PC-9 (cell line): ENCODE measurements around the gene S100Z. TPM values are rescaled to one million over a fixed set of nuclear protein-coding genes. Genes with fewer than 3 reads are reported as not detected.
"Not testable (repeated sequence)": the region's sequence is repeated elsewhere in the genome, so short reads cannot be mapped to it uniquely, and the experiment has no call there.

Source experiments
- BruUV-seq: library from RNA; stranded (reverse); fragments of 400-500 nt; replicated peaks from 2 replicates; lab custom pipeline; 2021; lab: Mats Ljungman, UMichigan
- CTCF ChIA-PET: fragments of 300-600 bp; sonication (Branson Sonifier 250); formaldehyde crosslinking; loops from one replicate; lab custom pipeline; 2022; ENCODE audit warnings: antibody characterized with exemption; lab: Charles Lee
- POLR2A ChIA-PET: fragments of 300-600 bp; sonication (Branson Sonifier 250); formaldehyde crosslinking; loops from one replicate; lab custom pipeline; 2022; ENCODE audit warnings: antibody characterized with exemption; ENCODE audit not compliant: unreplicated experiment; lab: Charles Lee
- DNase-seq, 2 experiments: peaks; one replicate each; pipeline versions ENCODE4 v3.0.0 to v3.0.0-alpha.2; 2015 to 2022; ENCODE audit warnings: mixed read lengths in 1 of 2
- H2AFZ ChIP-seq: fragments of 200-600 bp; sonication (generic); 2 replicates; pipeline ENCODE4 v1.8.1; 2017; ENCODE audit warnings: antibody characterized with exemption
- H3F3A ChIP-seq: fragments of 200-600 bp; sonication (generic); 2 replicates; pipeline ENCODE4 v1.8.1; 2017; ENCODE audit warnings: antibody characterized with exemption, mild to moderate bottlenecking, low read depth; ENCODE audit not compliant: insufficient read depth
- H3K27ac ChIP-seq: fragments of 200-600 bp; sonication (generic); 2 replicates; pipeline ENCODE4 v1.6.1; 2016; ENCODE audit warnings: mixed run types
- H3K27me3 ChIP-seq: fragments of 200-600 bp; sonication (generic); 2 replicates; pipeline ENCODE4 v1.6.1; 2016; ENCODE audit warnings: low read depth, mixed run types; ENCODE audit not compliant: insufficient read depth
- H3K36me3 ChIP-seq: fragments of 200-600 bp; sonication (generic); 2 replicates; pipeline ENCODE4 v1.6.1; 2016; ENCODE audit warnings: low read depth, mixed run types
- H3K4me1 ChIP-seq: fragments of 200-600 bp; sonication (generic); replicated peaks from 2 replicates; pipeline ENCODE4 v1.6.1; 2016; ENCODE audit warnings: mixed run types; ENCODE audit not compliant: insufficient read depth
- H3K4me2 ChIP-seq: fragments of 200-600 bp; sonication (generic); 2 replicates; pipeline ENCODE4 v1.6.1; 2017; ENCODE audit warnings: mixed run types
- H3K4me3 ChIP-seq: fragments of 200-600 bp; sonication (generic); 2 replicates; pipeline ENCODE4 v1.6.1; 2016; ENCODE audit warnings: mixed run types
- H3K79me2 ChIP-seq: fragments of 200-600 bp; sonication (generic); 2 replicates; pipeline ENCODE4 v1.6.1; 2017; ENCODE audit warnings: low read depth, mixed run types
- H3K9me2 ChIP-seq: fragments of 200-600 bp; sonication (generic); 2 replicates; pipeline ENCODE4 v1.8.1; 2017; ENCODE audit warnings: mild to moderate bottlenecking; ENCODE audit not compliant: insufficient read depth
- H3K9me3 ChIP-seq: fragments of 200-600 bp; sonication (generic); 2 replicates; pipeline ENCODE4 v1.8.1; 2016; ENCODE audit warnings: low read depth; ENCODE audit not compliant: insufficient read depth
- H4K20me1 ChIP-seq: fragments of 200-600 bp; sonication (generic); 2 replicates; pipeline ENCODE4 v1.8.1; 2017; ENCODE audit not compliant: insufficient read depth
- EZH2 ChIP-seq: fragments of 200-600 bp; sonication (generic); IDR thresholded peaks from 2 replicates; pipeline ENCODE4 v1.8.0; 2017; ENCODE audit warnings: antibody characterized with exemption, low read depth
- intact Hi-C: fragments of 100-400 bp; cut with micrococcal nuclease; formaldehyde crosslinking; loops from one replicate; pipeline ENCODE4 v1.10.0; 2022; ENCODE audit not compliant: unreplicated experiment
- total RNA-seq: library from RNA; stranded (reverse); gene quantifications from 2 replicates; pipeline ENCODE4 v1.2.3, GENCODE V29; 2021
- TF ChIP-seq, protein P1 (sequence below): fragments of 200-600 bp; sonication (generic); conservative IDR thresholded peaks from 2 replicates; pipeline ENCODE4 v1.6.1; 2017; ENCODE audit warnings: mixed run types, antibody characterized with exemption, mild to moderate bottlenecking, moderate library complexity

Gene S100Z
- total RNA-seq, 1 experiment from 2014 or later: not detected

DNA sequence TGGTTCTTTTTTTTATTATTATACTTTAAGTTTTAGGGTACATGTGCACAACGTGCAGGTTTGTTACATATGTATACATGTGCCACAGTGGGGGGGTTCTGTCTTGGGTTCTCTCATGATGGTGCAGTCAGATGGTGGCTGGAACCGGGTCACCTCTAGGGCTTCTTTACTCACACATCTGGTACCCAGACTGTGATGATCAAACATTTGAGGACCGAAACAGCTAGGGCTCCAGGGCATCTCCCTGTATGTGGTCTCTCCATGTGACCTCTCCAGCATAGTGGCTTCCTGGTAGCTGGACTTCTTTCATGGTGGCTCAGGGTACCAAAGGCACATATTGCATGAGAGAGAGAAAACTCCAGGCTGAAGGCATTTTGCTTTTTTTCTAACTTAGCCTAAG lies 93.2 kb downstream of the S100Z start:
- no peak for DNase-seq
- Histone ChIP-seq H3K27ac (no peak overlapping the region), H4K20me1 (no peaks in the 10 kb centered on the region), H3K27me3 (no peaks in the 10 kb centered on the region), H3K36me3 (no peaks in the 10 kb centered on the region), H3K4me1 (no peaks in the 10 kb centered on the region), H3K79me2 (no peaks in the 10 kb centered on the region), H3K4me2 (no peak overlapping the region), H2AFZ (no peak overlapping the region), H3F3A (no peaks in the 10 kb centered on the region), H3K9me2 (no peaks in the 10 kb centered on the region), H3K9me3 (no peaks in the 10 kb centered on the region), H3K4me3 (no peak overlapping the region)
- intact Hi-C loops: no loop called here
- POLR2A ChIA-PET: no interaction called here
- TF ChIP-seq EZH2: no peak
- TF ChIP-seq, protein P1, sequence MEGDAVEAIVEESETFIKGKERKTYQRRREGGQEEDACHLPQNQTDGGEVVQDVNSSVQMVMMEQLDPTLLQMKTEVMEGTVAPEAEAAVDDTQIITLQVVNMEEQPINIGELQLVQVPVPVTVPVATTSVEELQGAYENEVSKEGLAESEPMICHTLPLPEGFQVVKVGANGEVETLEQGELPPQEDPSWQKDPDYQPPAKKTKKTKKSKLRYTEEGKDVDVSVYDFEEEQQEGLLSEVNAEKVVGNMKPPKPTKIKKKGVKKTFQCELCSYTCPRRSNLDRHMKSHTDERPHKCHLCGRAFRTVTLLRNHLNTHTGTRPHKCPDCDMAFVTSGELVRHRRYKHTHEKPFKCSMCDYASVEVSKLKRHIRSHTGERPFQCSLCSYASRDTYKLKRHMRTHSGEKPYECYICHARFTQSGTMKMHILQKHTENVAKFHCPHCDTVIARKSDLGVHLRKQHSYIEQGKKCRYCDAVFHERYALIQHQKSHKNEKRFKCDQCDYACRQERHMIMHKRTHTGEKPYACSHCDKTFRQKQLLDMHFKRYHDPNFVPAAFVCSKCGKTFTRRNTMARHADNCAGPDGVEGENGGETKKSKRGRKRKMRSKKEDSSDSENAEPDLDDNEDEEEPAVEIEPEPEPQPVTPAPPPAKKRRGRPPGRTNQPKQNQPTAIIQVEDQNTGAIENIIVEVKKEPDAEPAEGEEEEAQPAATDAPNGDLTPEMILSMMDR: no peak
- CTCF ChIA-PET: no interaction called here
- no TSS peak for BruUV-seq

DNA sequence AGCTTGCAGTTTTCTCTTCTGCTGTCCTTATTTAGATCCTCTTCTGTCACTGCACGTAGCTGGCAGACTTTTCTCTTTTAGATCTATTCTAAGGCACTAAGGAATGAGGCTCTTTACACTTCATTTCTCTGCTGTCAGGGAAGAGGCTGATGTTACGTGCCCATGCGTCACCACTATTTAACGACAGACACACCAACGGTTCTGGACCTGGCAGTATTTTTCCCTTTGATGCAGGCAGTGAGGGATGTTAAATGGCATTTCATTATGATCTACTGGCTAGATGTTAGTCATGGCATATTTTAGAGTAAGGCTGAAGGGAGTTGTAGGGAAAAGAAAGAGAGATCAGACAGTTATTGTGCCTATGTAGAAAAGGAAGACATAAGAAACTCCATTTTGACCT lies 94.8 kb downstream of the S100Z start:
- ChIA-PET CTCF (no interaction called here), POLR2A (no interaction called here)
- Histone ChIP-seq H3F3A (no peaks in the 10 kb centered on the region), H3K4me3 (no peak overlapping the region), H3K4me1 (no peaks in the 10 kb centered on the region), H3K9me2 (no peaks in the 10 kb centered on the region), H2AFZ (no peak overlapping the region), H3K79me2 (no peaks in the 10 kb centered on the region), H3K9me3 (no peaks in the 10 kb centered on the region), H3K36me3 (no peaks in the 10 kb centered on the region), H3K27ac (no peak overlapping the region), H4K20me1 (no peaks in the 10 kb centered on the region), H3K27me3 (no peaks in the 10 kb centered on the region), H3K4me2 (no peak overlapping the region)
- intact Hi-C loops: no loop called here
- no peak for DNase-seq
- no peak for TF ChIP-seq EZH2
- TF ChIP-seq, protein P1: no peak
- no TSS peak for BruUV-seq

DNA sequence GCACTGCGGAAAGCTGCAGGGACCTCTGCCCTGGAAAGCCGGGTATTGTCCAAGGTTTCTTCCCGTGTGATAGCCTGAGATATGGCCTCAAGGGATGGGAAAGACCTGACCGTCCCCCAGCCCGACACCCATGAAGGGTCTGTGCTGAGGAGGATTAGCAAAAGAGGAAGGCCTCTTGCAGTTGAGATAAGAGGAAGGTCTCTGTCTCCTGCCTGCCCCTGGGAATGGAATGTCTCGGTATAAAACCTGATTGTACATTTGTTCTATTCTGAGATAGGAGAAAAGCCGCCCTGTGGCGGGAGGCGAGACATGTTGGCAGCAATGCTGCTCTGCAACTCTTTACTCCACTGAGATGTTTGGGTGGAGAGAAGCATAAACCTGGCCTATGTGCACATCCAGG lies 95.4 kb downstream of the S100Z start:
- intact Hi-C loops, H4K20me1 ChIP-seq, BruUV-seq, DNase-seq, CTCF ChIA-PET, H3K79me2 ChIP-seq, H3K9me3 ChIP-seq, H3K4me1 ChIP-seq, POLR2A ChIA-PET, H3K36me3 ChIP-seq, H3F3A ChIP-seq, H3K9me2 ChIP-seq, H3K27me3 ChIP-seq, H3K4me2 ChIP-seq, H2AFZ ChIP-seq, H3K4me3 ChIP-seq, H3K27ac ChIP-seq: not testable (repeated sequence)

DNA sequence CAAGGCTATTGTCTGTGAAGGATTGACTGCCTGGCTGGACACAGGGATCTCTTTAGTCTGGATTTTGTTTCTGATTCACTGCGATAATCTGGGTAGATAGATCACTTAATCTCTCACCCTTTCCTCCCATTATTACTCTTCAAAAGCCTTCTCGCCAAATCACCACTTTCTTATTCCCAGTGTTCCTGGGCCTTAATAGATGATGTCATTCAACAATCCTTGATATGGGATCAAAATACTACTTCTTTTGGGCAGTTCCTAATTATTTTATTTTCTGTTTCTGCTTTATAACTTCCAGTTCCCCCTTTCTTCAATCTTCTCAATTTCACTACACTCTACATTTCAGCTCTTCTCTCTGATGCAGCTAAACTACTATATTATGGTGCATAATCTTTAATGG lies 96.3 kb downstream of the S100Z start:
- POLR2A ChIA-PET: interaction anchor here (0.5 kb wide), 1 partner anchor 81 kb away, joined by 4 read pairs; no protein-coding TSS in a partner anchor
- Histone ChIP-seq H3K4me3 (no peak overlapping the region), H3K4me2 (no peak overlapping the region), H3K4me1 (no peaks in the 10 kb centered on the region), H3K9me2 (no peaks in the 10 kb centered on the region), H3F3A (no peaks in the 10 kb centered on the region), H4K20me1 (no peaks in the 10 kb centered on the region), H3K79me2 (no peaks in the 10 kb centered on the region), H3K36me3 (no peaks in the 10 kb centered on the region), H2AFZ (no peak overlapping the region), H3K27ac (no peak overlapping the region), H3K9me3 (no peaks in the 10 kb centered on the region), H3K27me3 (no peaks in the 10 kb centered on the region)
- CTCF ChIA-PET: no interaction called here
- BruUV-seq: no TSS peak
- no peak for TF ChIP-seq EZH2
- TF ChIP-seq, protein P1: no peak
- intact Hi-C loops: no loop called here
- DNase-seq: no peak
